Colonic mucosa (tissue), 4 donors: ENCODE results near the gene MTX1. TPM values are rescaled to one million over a fixed set of nuclear protein-coding genes. Genes with fewer than 3 reads are reported as not detected.

ENCODE experiments used
- DNase-seq: peaks from one replicate; pipeline ENCODE4 v3.0.0-alpha.2; 2020
- H3K27ac ChIP-seq: fragments of 200-600 bp; one replicate; pipeline ENCODE4 v1.8.0; 2021
- H3K27me3 ChIP-seq: fragments of 200-600 bp; one replicate; pipeline ENCODE4 v1.8.0; 2021
- H3K36me3 ChIP-seq: fragments of 200-600 bp; one replicate; pipeline ENCODE4 v1.8.0; 2021
- H3K4me1 ChIP-seq: fragments of 200-600 bp; one replicate; pipeline ENCODE4 v1.8.0; 2021; ENCODE audit warnings: mild to moderate bottlenecking
- H3K4me3 ChIP-seq: fragments of 200-600 bp; one replicate; pipeline ENCODE4 v1.8.0; 2021
- H3K9ac ChIP-seq, 2 donors: one replicate each; pipeline ENCODE4 v1.7.0; 2013; ENCODE audit warnings: control low read depth in 2 of 2, low read depth in 2 of 2, low read length in 2 of 2
- H3K9me3 ChIP-seq: fragments of 200-600 bp; one replicate; pipeline ENCODE4 v1.8.0; 2021
- intact Hi-C: fragments of 100-400 bp; cut with DNase I; formaldehyde crosslinking; loops from one replicate; pipeline ENCODE4 v1.14.1; 2022
- total RNA-seq, 2 donors: library from RNA; stranded (reverse); fragmentation: NEBNext Ultra II Directional in 1 of 2; extraction: Animal tissue kit (Norgen Biotek cat#: 25700) in 1 of 2; gene quantifications; one replicate each; pipeline ENCODE4 v1.2.1, GENCODE V29; 2021
- TF ChIP-seq, protein P1 (sequence below): fragments of 200-600 bp; IDR thresholded peaks from one replicate; pipeline ENCODE4 v1.8.0; 2022; ENCODE audit warnings: antibody characterized with exemption, mild to moderate bottlenecking
- donor health status: healthy.
- donor health status: DM: no; HTN: no; CAD: no.
- donor health status: DM: no; HTN: no; CAD: no.

Gene MTX1
- total RNA-seq, 2 donors from 2014 or later: 37.5 to 55.8 TPM

DNA sequence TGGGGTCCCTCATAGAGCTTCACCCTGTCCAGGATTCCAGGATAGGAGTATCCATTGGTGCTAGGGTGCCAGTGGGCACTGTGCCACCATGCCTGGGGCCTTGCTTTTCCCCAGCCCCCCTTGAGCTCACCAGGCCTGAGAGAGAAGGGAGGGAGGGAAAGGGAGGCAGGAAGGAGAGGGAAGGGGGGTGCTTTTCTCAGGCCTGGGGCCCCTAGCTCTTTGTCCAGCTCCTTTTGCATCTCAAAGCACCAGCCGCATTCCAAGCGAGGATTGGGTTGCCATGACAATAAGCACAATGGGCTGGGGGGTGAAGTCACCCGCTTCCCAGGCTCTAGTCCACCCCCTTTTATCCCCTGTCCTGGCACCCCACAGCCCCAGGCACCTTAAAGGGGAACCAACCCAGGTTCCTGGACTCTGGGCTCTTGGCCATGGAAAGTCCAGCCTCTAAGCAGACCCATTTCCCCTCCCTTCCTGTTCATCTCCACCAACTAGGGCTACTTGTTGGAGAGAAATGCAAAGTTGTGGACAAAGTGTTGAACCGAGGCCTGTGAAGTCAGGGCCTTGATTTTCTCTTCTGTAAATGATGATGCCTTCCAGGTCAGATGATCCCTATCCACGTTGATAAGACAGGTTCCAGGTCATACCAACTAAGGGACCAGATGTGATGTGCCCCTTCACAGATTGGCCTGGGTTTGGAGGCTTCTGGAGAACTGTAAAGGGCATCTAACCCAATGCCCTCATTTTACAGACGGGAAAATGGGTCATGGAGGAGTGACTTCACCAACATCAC is 12.2 kb upstream of the MTX1 start:
- no peak for DNase-seq
- Histone ChIP-seq H3K9ac (no peak overlapping the region), H3K4me3 (no peak overlapping the region), H3K27me3 (no peaks in the 10 kb centered on the region), H3K9me3 (no peaks in the 10 kb centered on the region), H3K27ac (no peak overlapping the region), H3K4me1 (peaks cover 15% of the 10 kb centered on the region), H3K36me3 (no peaks in the 10 kb centered on the region)
- intact Hi-C loops: no loop called here
- TF ChIP-seq, protein P1, sequence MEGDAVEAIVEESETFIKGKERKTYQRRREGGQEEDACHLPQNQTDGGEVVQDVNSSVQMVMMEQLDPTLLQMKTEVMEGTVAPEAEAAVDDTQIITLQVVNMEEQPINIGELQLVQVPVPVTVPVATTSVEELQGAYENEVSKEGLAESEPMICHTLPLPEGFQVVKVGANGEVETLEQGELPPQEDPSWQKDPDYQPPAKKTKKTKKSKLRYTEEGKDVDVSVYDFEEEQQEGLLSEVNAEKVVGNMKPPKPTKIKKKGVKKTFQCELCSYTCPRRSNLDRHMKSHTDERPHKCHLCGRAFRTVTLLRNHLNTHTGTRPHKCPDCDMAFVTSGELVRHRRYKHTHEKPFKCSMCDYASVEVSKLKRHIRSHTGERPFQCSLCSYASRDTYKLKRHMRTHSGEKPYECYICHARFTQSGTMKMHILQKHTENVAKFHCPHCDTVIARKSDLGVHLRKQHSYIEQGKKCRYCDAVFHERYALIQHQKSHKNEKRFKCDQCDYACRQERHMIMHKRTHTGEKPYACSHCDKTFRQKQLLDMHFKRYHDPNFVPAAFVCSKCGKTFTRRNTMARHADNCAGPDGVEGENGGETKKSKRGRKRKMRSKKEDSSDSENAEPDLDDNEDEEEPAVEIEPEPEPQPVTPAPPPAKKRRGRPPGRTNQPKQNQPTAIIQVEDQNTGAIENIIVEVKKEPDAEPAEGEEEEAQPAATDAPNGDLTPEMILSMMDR: no peak

DNA sequence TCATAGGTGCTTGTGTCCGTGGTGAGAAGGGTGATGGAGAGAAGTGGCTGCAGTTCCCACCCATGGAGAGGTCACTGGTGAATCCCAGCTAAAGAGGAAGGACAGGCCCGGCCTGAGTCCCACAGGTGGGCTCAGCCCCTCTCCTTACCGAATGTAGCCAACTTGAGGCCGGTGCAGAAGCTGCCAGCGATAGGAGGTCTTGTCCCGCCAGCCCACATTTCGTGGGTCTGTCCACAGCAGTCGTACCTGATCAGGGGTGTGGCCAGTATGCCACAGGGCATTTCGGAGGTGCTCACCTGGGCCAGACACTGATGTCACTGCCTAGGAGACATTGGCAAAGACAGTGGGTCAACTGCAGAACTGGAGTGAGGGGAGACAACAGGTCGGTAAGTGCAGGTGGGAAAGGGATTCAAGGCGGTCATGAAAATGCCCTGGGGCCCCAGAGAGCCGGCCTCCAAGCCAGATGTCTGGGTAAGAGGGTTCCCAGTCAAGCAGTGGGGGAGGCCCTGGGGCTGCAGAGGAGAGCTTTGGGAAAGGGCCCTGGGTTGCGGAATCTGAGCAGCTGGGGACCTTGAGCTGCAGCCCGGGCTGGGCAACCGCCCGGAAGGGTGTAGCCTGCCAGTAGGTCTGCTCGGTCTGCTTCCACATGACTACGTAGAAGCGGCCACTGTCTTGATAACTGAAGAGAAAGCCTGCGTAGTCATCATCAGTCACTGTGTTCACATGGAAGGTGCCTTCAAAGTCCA is 11.4 kb upstream of the MTX1 start:
- H3K9me3 ChIP-seq: no peaks in the 10 kb centered on the region
- no peak overlapping the region for H3K4me3 ChIP-seq
- intact Hi-C loops: no loop called here
- H3K27me3 ChIP-seq: no peaks in the 10 kb centered on the region
- TF ChIP-seq, protein P1: no peak
- DNase-seq: no peak
- peaks cover 15% of the 10 kb centered on the region for H3K4me1 ChIP-seq
- H3K27ac ChIP-seq: no peak overlapping the region
- H3K36me3 ChIP-seq: no peaks in the 10 kb centered on the region
- H3K9ac ChIP-seq: no peak overlapping the region

DNA sequence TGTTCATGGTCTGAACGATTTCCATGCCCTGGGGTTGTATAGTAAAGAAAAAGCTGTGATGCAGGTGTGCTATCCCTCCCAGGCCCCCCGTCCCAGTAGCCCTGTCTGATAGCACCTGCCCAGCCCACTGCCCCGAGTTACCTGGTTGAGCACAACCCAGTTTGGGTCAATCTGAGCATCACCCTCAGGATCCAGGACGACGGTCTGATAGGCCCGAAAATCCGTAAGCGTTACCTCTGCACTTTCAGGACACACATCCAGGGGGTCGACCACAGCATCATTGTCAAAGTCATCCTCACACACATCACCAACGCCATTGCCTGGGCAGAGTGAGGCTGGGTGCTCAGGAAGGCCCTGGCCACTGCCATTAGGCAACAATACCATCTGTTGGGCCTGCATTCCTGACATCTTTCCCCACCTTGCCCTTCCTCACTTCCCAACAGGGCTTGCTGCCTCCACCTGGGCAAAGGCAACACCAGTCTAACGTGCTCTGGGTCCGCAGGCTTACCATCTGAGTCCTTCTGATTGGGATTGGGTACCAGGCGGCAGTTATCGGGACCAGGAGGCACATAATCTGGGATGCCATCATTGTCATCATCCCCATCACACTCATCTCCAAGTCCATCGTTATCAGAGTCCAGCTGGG is 10.5 kb upstream of the MTX1 start:
- TF ChIP-seq, protein P1: no peak
- no peak overlapping the region for H3K4me3 ChIP-seq
- DNase-seq: no peak
- H3K27me3 ChIP-seq: no peaks in the 10 kb centered on the region
- H3K36me3 ChIP-seq: no peaks in the 10 kb centered on the region
- peaks cover 15% of the 10 kb centered on the region for H3K4me1 ChIP-seq
- H3K9me3 ChIP-seq: no peaks in the 10 kb centered on the region
- no peak overlapping the region for H3K27ac ChIP-seq
- intact Hi-C loops: no loop called here
- no peak overlapping the region for H3K9ac ChIP-seq

DNA sequence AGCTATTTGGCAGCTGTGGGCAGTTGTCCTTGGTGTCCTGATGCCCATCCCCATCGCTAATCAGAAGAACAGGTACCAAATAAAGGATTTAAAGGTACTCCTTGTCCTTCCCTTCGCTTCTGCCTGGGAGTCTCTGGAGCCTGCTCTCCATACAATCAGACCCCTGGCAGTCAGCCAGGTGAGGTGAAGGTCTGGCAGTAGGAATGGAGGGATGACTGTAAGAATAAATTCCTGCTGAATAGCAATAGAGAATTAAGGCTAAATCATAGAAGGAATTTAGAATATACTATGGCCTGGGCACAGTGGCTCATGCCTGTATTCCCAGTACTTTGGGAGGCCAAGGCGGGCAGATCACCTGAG is 10.0 kb upstream of the MTX1 start:
- Histone ChIP-seq H3K36me3 (no peaks in the 10 kb centered on the region), H3K9ac (no peak overlapping the region), H3K27ac (no peak overlapping the region), H3K9me3 (no peaks in the 10 kb centered on the region), H3K4me3 (no peak overlapping the region), H3K4me1 (peaks cover 15% of the 10 kb centered on the region), H3K27me3 (no peaks in the 10 kb centered on the region)
- DNase-seq: no peak
- intact Hi-C loops: no loop called here
- TF ChIP-seq, protein P1: no peak

DNA sequence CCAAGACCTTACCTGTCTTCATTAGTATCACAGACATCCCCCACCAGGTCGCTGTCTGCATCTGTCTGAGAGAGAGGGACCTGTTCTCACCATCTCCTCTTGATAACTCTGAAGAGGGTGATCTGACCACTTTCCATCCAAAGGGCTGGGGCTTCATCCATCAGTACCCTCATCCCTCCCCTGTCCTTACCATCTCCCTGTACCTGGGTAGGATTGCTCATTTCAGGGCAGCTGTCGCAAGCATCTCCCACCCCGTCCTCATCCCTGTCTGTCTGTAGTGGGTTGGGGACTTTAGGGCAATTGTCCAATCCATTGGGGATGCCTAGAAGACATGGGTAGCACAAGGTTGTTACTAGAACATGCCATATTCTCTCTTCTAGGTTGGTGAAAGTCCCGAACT is 8.7 kb upstream of the MTX1 start:
- Histone ChIP-seq H3K4me1 (peaks cover 7% of the 10 kb centered on the region), H3K27me3 (no peaks in the 10 kb centered on the region), H3K9me3 (no peaks in the 10 kb centered on the region), H3K9ac (no peak overlapping the region), H3K36me3 (no peaks in the 10 kb centered on the region), H3K4me3 (no peak overlapping the region), H3K27ac (no peak overlapping the region)
- TF ChIP-seq, protein P1: no peak
- DNase-seq: no peak
- intact Hi-C loops: no loop called here
